K562 (cell line): ENCODE data around the gene STK32C.

Experiments
- CCAR2 ChIP-seq: fragments of 200-400 bp; formaldehyde crosslinking; IDR thresholded peaks from 2 replicates; pipeline ENCODE4 v1.6.1; 2017; ENCODE audit warnings: mild to moderate bottlenecking, low read depth, low read length
- CHD2 ChIP-seq: IDR thresholded peaks from 2 replicates; pipeline ENCODE4 v1.6.1; 2011; ENCODE audit warnings: low read depth, low read length
- CTCF ChIP-seq, 3 experiments: IDR thresholded peaks in 2 of 3; conservative IDR thresholded peaks in 1 of 3; 2 replicates each; pipeline ENCODE4 v1.5.1; 2011 to 2012; ENCODE audit warnings: low read length in 3 of 3, mild to moderate bottlenecking in 3 of 3, control low read depth in 2 of 3, improper control_type of control experiment in 1 of 3, inconsistent platforms in 1 of 3, low read depth in 1 of 3, mixed read lengths in 1 of 3, moderate library complexity in 1 of 3; ENCODE audit not compliant: insufficient read depth in 2 of 3
- HCFC1 ChIP-seq: IDR thresholded peaks from 2 replicates; pipeline ENCODE4 v1.6.1; 2012; ENCODE audit warnings: low read depth, low read length, improper control_type of control experiment
- HSF4 ChIP-seq: fragments of 250-450 bp; sonication (Bioruptor Pico); IDR thresholded peaks from 2 replicates; pipeline ENCODE4 v2.1.2; 2022; ENCODE audit warnings: mild to moderate bottlenecking, moderate library complexity, borderline replicate concordance
- ILK ChIP-seq: fragments of 450-650 bp; IDR thresholded peaks from 2 replicates; pipeline ENCODE4 v1.6.1; 2016; ENCODE audit warnings: missing genetic modification characterization, low read depth, mild to moderate bottlenecking, missing compliant biosample characterization, moderate library complexity, borderline replicate concordance
- MYC ChIP-seq, 2 experiments: fragments of 250-450 bp in 1 of 2; sonication (Bioruptor Pico) in 1 of 2; IDR thresholded peaks; 2 replicates each; pipeline versions ENCODE4 v1.5.1 to v1.6.1; 2012 to 2021; ENCODE audit warnings: low read depth in 2 of 2, borderline replicate concordance in 1 of 2, improper control_type of control experiment in 1 of 2, low read length in 1 of 2, mild to moderate bottlenecking in 1 of 2, moderate library complexity in 1 of 2
- NFRKB ChIP-seq: fragments of 450-650 bp; IDR thresholded peaks from 2 replicates; pipeline ENCODE4 v1.6.1; 2016; ENCODE audit warnings: low read depth
- PHF20 ChIP-seq: fragments of 450-650 bp; IDR thresholded peaks from 2 replicates; pipeline ENCODE4 v1.6.1; 2018; ENCODE audit not compliant: partially characterized antibody
- RBM22 ChIP-seq: fragments of 200-400 bp; formaldehyde crosslinking; IDR thresholded peaks from 2 replicates; pipeline ENCODE4 v1.6.1; 2018; ENCODE audit warnings: low read length, low read depth; ENCODE audit not compliant: poor library complexity, severe bottlenecking
- SP2 ChIP-seq: IDR thresholded peaks from 2 replicates; pipeline ENCODE4 v1.6.1; 2011; ENCODE audit warnings: mild to moderate bottlenecking, low read depth, low read length, moderate library complexity; ENCODE audit not compliant: poor library complexity, severe bottlenecking; ENCODE audit errors: extremely low read depth
- SRSF1 ChIP-seq: fragments of 200-400 bp; formaldehyde crosslinking; IDR thresholded peaks from 2 replicates; pipeline ENCODE4 v1.6.1; 2017; ENCODE audit warnings: mild to moderate bottlenecking, low read depth, low read length, moderate library complexity
- ZNF274 ChIP-seq: IDR thresholded peaks from 2 replicates; pipeline ENCODE4 v1.6.1; 2011; ENCODE audit warnings: low read depth, mild to moderate bottlenecking, low read length, moderate library complexity, borderline replicate concordance
- TF ChIP-seq, protein P1 (sequence below): fragments of 250-450 bp; sonication (Bioruptor Pico); IDR thresholded peaks from 2 replicates; pipeline ENCODE4 v1.8.0; 2021; ENCODE audit warnings: moderate library complexity, mild to moderate bottlenecking, inconsistent platforms

DNA sequence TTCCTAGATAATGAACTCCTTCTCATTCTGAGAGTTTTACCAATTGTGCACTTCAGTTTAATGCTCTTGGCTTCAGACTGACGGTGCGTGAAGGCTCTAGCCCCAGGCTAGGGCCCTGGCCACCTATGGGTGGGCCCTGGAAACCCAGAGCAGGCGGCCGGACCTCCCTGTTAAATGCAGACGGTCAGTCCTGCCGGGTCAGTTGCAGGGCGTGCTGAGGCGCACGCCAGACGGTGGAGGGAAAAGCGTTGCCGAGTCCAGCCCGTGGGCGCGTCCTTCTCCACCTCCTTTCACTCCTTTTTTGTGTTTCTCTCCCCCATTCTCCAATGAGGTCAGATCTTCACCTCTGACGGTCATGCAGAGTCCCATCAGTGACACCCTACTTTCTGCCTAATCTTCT, 118.7 kb downstream of the STK32C start:
- no peak for TF ChIP-seq HCFC1
- no peak for TF ChIP-seq RBM22
- TF ChIP-seq CCAR2 = no peak
- TF ChIP-seq, protein P1, sequence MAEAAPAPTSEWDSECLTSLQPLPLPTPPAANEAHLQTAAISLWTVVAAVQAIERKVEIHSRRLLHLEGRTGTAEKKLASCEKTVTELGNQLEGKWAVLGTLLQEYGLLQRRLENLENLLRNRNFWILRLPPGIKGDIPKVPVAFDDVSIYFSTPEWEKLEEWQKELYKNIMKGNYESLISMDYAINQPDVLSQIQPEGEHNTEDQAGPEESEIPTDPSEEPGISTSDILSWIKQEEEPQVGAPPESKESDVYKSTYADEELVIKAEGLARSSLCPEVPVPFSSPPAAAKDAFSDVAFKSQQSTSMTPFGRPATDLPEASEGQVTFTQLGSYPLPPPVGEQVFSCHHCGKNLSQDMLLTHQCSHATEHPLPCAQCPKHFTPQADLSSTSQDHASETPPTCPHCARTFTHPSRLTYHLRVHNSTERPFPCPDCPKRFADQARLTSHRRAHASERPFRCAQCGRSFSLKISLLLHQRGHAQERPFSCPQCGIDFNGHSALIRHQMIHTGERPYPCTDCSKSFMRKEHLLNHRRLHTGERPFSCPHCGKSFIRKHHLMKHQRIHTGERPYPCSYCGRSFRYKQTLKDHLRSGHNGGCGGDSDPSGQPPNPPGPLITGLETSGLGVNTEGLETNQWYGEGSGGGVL = no peak
- no peak for TF ChIP-seq SRSF1
- no peak for TF ChIP-seq ILK (tag)
- TF ChIP-seq NFRKB = no peak
- no peak for TF ChIP-seq MYC (IDR thresholded peaks at IDR 0.05; ENCODE audit: low read depth, low read length)
- no peak for TF ChIP-seq MYC (CRISPR knock-in tag; IDR thresholded peaks at IDR 0.05; ENCODE audit: borderline replicate concordance, low read depth)
- no peak for TF ChIP-seq PHF20
- no peak for TF ChIP-seq SP2
- no peak for TF ChIP-seq ZNF274
- TF ChIP-seq HSF4 = no peak
- TF ChIP-seq CHD2 = no peak
- no peak for TF ChIP-seq CTCF (IDR thresholded peaks at IDR 0.05 in 2 of 3, conservative IDR thresholded peaks at IDR 0.05 in 1 of 3; ENCODE audit: insufficient read depth in 2 of 3, low read depth in 1 of 3, low read length in 3 of 3)
